K562 (cell line): Measurements from ENCODE around the gene ARHGAP31. TPM values are rescaled to one million over a fixed set of nuclear protein-coding genes. Genes with fewer than 3 reads are reported as not detected.

Source experiments
- DDX20 ChIP-seq: fragments of 450-650 bp; IDR thresholded peaks from 2 replicates; pipeline ENCODE4 v1.6.1; 2016; ENCODE audit warnings: missing genetic modification characterization, low read depth, mild to moderate bottlenecking, missing compliant biosample characterization, moderate library complexity
- DMBX1 ChIP-seq: fragments of 250-450 bp; sonication (Bioruptor Pico); IDR thresholded peaks from 2 replicates; pipeline ENCODE4 v1.8.0; 2022; ENCODE audit warnings: inconsistent platforms, mild to moderate bottlenecking, moderate library complexity, borderline replicate concordance
- KDM5B ChIP-seq: fragments of 200-600 bp; sonication (generic); IDR thresholded peaks from 2 replicates; pipeline ENCODE4 v1.6.1; 2012; ENCODE audit warnings: low read depth, mild to moderate bottlenecking, moderate library complexity, low read length, control low read depth, inconsistent platforms; ENCODE audit not compliant: insufficient replicate concordance
- MAFK ChIP-seq: IDR thresholded peaks from 2 replicates; pipeline ENCODE4 v1.6.1; 2011; ENCODE audit warnings: low read length, improper control_type of control experiment
- MEF2A ChIP-seq: IDR thresholded peaks from 2 replicates; pipeline ENCODE4 v1.6.1; 2011; ENCODE audit warnings: low read depth, mild to moderate bottlenecking, low read length, moderate library complexity; ENCODE audit not compliant: control insufficient read depth
- MTA1 ChIP-seq: fragments of 450-650 bp; IDR thresholded peaks from 2 replicates; pipeline ENCODE4 v1.6.1; 2017; ENCODE audit warnings: borderline replicate concordance
- NCOA6 ChIP-seq: fragments of 450-650 bp; IDR thresholded peaks from 2 replicates; pipeline ENCODE4 v1.6.1; 2017; ENCODE audit warnings: mild to moderate bottlenecking
- PHF21A ChIP-seq: fragments of 450-650 bp; IDR thresholded peaks from 2 replicates; pipeline ENCODE4 v1.6.1; 2017; ENCODE audit warnings: low read depth, borderline replicate concordance
- SMARCE1 ChIP-seq: fragments of 450-650 bp; IDR thresholded peaks from 2 replicates; pipeline ENCODE4 v1.7.1; 2016; ENCODE audit warnings: mild to moderate bottlenecking
- SREBF1 ChIP-seq: fragments of 150-350 bp; IDR thresholded peaks from 2 replicates; pipeline ENCODE4 v1.6.1; 2014; ENCODE audit warnings: antibody characterized with exemption, low read depth, low read length, borderline replicate concordance
- TCF7 ChIP-seq: sonication (generic); IDR thresholded peaks from 2 replicates; pipeline ENCODE4 v1.6.1; 2016; ENCODE audit warnings: antibody characterized with exemption, borderline replicate concordance
- TEAD2 ChIP-seq: fragments of 450-650 bp; IDR thresholded peaks from 2 replicates; pipeline ENCODE4 v1.6.1; 2016; ENCODE audit warnings: missing genetic modification characterization, control low read depth, missing compliant biosample characterization
- ZKSCAN8 ChIP-seq: fragments of 200-800 bp; sonication (Bioruptor generic); IDR thresholded peaks from 2 replicates; pipeline ENCODE4 v1.6.1; 2016; ENCODE audit warnings: missing genetic modification characterization, missing compliant biosample characterization
- ZNF3 ChIP-seq: fragments of 250-450 bp; sonication (Bioruptor Pico); IDR thresholded peaks from 2 replicates; pipeline ENCODE4 v1.5.0; 2021; ENCODE audit warnings: mild to moderate bottlenecking, moderate library complexity
- polyA plus RNA-seq, 8 experiments: library from polyadenylated mRNA; depleted of rRNA in 4 of 8; stranded (reverse) in 5 of 8; unstranded in 3 of 8; fragments of >200 nt; fragmentation: Nextera tagmentation in 2 of 8; fragmentation: Illumina TruSeq in 1 of 8; extraction: Ambion mirVana in 2 of 8; extraction: Trizol in 1 of 8; gene quantifications; 2 replicates each; pipeline versions ENCODE4 v1.2.1 to v1.2.3, GENCODE V29; 2011 to 2014; ENCODE audit warnings: inconsistent platforms in 1 of 8, missing spikeins in 1 of 8
- total RNA-seq, 7 experiments: library from RNA; depleted of rRNA in 6 of 7; stranded (reverse); fragments of >200 nt in 6 of 7; fragmentation: Illumina TruSeq in 2 of 7; extraction: Trizol in 2 of 7; gene quantifications; 2 replicates each; pipeline versions ENCODE4 v1.2.1 to v1.2.3, GENCODE V29; 2011 to 2021; ENCODE audit warnings: low replicate concordance in 1 of 7
- TF ChIP-seq, protein P1 (sequence below): fragments of 250-450 bp; sonication (Bioruptor Pico); IDR thresholded peaks from 2 replicates; pipeline ENCODE4 v1.4.0; 2020; ENCODE audit warnings: mild to moderate bottlenecking
- TF ChIP-seq, protein P2 (sequence below): fragments of 450-650 bp; IDR thresholded peaks from 2 replicates; pipeline ENCODE4 v1.6.1; 2016; ENCODE audit warnings: missing biosample characterization, missing genetic modification characterization
- TF ChIP-seq, protein P3 (sequence below): fragments of 250-450 bp; sonication (Bioruptor Pico); IDR thresholded peaks from 2 replicates; pipeline ENCODE4 v1.5.0; 2021; ENCODE audit warnings: mild to moderate bottlenecking, borderline replicate concordance
- TF ChIP-seq, protein P4 (sequence below): fragments of 450-650 bp; formaldehyde crosslinking; IDR thresholded peaks from 2 replicates; pipeline ENCODE4 v1.4.0; 2022; ENCODE audit warnings: missing genetic modification characterization
- TF ChIP-seq, protein P5 (sequence below): fragments of 250-450 bp; sonication (Bioruptor Pico); IDR thresholded peaks from 2 replicates; pipeline ENCODE4 v1.9.0; 2021; ENCODE audit warnings: mild to moderate bottlenecking, inconsistent platforms

ARHGAP31 gene
- total and polyA plus RNA-seq, 9 of the 15 experiments (the other 6 are each of a cell fraction or from before 2014, with no cell fraction given) = under 0.01 to 0.13 (median 0.06) TPM; not detected in 5

DNA sequence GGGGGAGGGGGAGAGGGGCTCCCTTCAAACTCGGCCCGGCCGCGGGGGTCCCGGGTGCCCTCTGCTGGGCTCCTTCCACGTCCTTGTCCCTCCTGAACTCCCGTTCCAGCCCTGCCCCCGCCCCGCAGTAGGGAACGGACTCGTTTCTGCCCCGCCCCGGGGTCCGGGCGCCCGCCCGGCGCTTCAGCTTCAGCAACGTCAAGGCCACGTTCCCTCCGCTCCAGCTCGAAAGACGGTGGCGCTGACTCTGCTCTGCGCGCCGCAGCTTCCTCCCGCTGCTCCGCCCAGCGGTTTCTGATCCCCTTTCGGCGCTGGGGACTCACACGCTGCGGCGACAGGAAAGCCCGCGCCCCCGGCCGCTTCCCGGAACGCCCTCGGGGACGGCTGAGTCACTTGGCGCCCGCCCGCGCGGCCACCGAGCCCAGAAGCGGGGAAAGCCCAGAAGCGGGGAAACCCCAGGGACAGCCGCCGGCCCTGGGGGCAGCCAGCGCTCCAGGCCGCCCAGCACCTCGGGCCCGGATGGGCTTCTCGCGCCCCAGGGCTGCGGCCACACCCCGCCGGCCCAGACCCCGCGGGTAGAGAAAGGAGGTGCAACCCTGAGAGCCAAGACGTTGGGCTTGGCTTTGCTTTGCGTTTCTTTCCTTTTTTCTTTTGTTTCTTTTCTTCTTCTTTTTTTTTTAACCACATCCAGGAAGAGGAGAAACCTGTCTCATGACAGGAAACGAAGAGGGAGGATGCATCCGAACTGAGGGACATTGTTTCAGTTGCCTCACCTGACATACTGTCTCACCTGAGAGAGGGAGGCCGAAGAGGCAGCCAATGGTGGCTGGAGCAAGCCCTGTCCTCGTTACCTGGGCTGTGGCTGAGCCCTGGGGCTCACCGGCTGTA is 28.9 kb downstream of the ARHGAP31 start (continued):
- TF ChIP-seq TEAD2 (tag) = no peak
- no peak for TF ChIP-seq MEF2A
- TF ChIP-seq, protein P1, sequence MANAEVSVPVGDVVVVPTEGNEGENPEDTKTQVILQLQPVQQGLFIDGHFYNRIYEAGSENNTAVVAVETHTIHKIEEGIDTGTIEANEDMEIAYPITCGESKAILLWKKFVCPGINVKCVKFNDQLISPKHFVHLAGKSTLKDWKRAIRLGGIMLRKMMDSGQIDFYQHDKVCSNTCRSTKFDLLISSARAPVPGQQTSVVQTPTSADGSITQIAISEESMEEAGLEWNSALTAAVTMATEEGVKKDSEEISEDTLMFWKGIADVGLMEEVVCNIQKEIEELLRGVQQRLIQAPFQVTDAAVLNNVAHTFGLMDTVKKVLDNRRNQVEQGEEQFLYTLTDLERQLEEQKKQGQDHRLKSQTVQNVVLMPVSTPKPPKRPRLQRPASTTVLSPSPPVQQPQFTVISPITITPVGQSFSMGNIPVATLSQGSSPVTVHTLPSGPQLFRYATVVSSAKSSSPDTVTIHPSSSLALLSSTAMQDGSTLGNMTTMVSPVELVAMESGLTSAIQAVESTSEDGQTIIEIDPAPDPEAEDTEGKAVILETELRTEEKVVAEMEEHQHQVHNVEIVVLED = peak; percentile 59
- TF ChIP-seq KDM5B = peak; percentile 39
- TF ChIP-seq MTA1 = no peak
- TF ChIP-seq ZNF3 (CRISPR knock-in tag) = no peak
- 0 out of 2 replicates have a peak, but pooled peaks have one; percentile 34 for TF ChIP-seq DMBX1 (CRISPR knock-in tag)
- no peak for TF ChIP-seq SMARCE1
- TF ChIP-seq, protein P2, sequence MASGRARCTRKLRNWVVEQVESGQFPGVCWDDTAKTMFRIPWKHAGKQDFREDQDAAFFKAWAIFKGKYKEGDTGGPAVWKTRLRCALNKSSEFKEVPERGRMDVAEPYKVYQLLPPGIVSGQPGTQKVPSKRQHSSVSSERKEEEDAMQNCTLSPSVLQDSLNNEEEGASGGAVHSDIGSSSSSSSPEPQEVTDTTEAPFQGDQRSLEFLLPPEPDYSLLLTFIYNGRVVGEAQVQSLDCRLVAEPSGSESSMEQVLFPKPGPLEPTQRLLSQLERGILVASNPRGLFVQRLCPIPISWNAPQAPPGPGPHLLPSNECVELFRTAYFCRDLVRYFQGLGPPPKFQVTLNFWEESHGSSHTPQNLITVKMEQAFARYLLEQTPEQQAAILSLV (tag) = no peak
- no peak for TF ChIP-seq TCF7
- no peak for TF ChIP-seq MAFK
- TF ChIP-seq, protein P3, sequence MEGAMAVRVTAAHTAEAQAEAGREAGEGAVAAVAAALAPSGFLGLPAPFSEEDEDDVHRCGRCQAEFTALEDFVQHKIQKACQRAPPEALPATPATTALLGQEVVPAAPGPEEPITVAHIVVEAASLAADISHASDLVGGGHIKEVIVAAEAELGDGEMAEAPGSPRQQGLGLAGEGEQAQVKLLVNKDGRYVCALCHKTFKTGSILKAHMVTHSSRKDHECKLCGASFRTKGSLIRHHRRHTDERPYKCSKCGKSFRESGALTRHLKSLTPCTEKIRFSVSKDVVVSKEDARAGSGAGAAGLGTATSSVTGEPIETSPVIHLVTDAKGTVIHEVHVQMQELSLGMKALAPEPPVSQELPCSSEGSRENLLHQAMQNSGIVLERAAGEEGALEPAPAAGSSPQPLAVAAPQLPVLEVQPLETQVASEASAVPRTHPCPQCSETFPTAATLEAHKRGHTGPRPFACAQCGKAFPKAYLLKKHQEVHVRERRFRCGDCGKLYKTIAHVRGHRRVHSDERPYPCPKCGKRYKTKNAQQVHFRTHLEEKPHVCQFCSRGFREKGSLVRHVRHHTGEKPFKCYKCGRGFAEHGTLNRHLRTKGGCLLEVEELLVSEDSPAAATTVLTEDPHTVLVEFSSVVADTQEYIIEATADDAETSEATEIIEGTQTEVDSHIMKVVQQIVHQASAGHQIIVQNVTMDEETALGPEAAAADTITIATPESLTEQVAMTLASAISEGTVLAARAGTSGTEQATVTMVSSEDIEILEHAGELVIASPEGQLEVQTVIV (CRISPR knock-in tag) = no peak
- TF ChIP-seq NCOA6 = no peak
- TF ChIP-seq, protein P4, sequence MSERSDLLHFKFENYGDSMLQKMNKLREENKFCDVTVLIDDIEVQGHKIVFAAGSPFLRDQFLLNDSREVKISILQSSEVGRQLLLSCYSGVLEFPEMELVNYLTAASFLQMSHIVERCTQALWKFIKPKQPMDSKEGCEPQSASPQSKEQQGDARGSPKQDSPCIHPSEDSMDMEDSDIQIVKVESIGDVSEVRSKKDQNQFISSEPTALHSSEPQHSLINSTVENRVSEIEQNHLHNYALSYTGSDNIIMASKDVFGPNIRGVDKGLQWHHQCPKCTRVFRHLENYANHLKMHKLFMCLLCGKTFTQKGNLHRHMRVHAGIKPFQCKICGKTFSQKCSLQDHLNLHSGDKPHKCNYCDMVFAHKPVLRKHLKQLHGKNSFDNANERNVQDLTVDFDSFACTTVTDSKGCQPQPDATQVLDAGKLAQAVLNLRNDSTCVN = no peak
- TF ChIP-seq DDX20 (tag) = no peak
- TF ChIP-seq PHF21A = no peak
- TF ChIP-seq ZKSCAN8 (CRISPR knock-in tag) = no peak
- TF ChIP-seq, protein P5, sequence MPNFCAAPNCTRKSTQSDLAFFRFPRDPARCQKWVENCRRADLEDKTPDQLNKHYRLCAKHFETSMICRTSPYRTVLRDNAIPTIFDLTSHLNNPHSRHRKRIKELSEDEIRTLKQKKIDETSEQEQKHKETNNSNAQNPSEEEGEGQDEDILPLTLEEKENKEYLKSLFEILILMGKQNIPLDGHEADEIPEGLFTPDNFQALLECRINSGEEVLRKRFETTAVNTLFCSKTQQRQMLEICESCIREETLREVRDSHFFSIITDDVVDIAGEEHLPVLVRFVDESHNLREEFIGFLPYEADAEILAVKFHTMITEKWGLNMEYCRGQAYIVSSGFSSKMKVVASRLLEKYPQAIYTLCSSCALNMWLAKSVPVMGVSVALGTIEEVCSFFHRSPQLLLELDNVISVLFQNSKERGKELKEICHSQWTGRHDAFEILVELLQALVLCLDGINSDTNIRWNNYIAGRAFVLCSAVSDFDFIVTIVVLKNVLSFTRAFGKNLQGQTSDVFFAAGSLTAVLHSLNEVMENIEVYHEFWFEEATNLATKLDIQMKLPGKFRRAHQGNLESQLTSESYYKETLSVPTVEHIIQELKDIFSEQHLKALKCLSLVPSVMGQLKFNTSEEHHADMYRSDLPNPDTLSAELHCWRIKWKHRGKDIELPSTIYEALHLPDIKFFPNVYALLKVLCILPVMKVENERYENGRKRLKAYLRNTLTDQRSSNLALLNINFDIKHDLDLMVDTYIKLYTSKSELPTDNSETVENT (CRISPR knock-in tag) = no peak
- TF ChIP-seq SREBF1 = no peak
